NCI-H2171 (cell line): Measurements from ENCODE around the gene MRPL50.

Experiments
- DNase-seq: peaks from one replicate; lab custom pipeline; 2025; lab: John Stamatoyannopoulos, UW

MRPL50 gene

DNA sequence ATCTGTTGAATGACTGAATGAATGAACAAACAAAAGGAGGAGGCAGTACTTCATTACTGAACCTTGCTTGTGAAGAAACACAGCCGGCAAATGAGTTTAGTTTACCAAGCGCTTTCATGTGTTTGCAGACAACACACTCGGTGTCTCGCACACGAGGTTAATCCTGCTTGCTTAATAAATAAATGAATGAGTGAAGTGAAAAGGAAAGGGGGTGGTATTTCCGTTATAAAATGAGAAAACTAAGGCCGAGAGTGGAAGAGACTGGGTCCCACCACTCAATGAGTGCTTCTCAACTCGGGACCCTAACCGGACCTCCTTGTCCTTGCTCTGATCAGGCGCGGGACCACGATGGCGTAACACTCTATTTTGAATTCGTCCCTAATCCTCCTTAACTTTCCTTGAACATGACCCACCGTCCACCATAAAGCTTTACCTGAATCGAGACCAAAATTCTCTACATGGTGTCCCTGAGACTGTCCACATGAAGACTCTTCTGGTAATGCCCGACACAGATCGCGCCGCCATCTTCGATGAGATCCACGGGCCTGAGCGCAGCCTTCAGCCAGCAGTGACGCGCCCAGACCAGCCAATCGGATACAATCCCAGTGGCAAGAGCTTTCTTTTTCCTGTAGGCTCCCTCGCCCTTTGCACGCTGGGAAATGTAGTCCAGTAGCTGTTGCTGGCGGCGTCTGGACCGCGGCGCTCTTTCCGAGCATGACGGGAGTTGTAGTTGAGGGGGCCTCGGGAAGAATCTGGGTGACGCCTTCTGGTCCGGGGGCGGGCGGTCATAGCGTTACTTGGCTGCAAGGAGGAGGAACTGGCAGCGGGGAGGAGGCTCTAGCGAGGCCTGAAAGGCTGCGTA is at the start of gene MRPL50, which contains the start of gene ZNF189:
Gene MRPL50, minus strand, starts transcription at position 551 of the 862 bp plus-strand sequence. Its CDS starts 26 bp downstream, at position 525.
Gene ZNF189, plus strand, starts transcription at position 784 of the 862 bp plus-strand sequence. CDS start 306 bp downstream, outside the sequence.
- peak; percentile 95 for DNase-seq

DNA sequence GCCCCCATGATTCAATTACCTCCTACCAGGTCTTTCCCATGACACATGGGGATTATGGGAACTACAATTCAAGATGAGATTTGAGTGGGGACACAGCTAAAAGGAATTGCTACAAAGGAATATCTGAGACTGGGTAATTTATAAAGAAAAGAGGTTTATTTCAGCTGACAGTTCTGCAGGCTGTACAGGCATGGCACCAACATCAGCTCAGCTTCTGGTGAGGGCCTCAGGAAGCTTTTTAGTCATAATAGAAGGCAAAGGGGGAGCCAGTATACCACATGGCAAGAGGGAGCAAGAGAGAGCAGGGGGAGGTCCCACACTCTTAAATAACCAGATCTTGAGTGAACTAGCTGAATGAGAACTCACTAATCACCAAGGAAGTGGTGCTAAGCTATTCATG is 48.3 kb upstream of the MRPL50 start:
- no peak for DNase-seq

DNA sequence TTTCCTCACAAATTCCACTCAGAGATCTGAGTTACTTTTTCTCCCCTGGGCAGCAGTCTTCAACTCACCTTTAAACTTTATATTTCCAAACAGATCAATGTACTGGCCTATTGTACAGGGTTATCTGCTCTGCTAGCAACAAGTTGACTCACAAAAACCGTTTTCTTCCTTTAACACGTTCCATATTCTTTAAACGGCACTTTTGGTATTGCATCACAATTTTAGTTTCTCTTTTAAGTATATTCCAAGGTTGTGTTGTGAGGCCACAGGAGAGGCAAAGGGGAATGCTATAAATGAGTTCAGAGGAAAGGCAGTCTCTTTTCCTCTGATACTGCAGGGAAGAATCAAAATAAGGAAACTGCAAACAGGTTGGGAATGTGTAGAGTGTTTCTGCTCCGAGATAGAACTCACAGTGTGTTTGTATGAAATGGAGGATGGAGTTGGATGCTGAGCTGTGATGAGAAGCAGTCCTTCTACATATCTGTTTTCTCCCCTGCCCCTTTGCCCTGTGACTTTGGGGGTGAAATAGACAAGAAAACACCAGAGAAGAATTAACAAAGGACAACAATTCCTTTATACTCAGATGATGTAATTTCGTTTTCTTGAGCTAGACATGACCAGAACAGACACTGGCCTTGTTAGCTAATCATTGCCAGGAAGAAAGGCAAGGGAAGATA is 47.1 kb upstream of the MRPL50 start:
- DNase-seq, result no peak

DNA sequence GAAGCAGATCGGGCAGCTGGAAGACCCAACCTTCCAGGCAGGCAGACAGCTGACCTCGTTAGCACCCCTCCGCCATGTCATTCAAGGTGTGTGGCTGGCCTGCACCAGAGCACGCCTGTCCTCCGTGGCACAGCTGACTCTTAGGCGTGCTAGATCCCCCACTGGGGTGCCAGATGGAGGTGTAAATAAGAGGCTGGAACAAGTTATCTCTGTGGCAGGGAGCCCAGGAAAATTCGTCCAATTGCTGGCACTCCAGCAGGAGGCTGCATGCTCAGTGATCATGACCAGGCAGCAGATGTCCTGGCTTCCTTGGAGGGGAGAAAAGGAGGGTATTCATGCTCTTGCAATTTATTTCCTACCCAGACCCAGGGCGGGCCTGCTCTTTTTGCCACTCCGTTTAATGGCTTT is 45.0 kb upstream of the MRPL50 start:
- peak; percentile 97 for DNase-seq

DNA sequence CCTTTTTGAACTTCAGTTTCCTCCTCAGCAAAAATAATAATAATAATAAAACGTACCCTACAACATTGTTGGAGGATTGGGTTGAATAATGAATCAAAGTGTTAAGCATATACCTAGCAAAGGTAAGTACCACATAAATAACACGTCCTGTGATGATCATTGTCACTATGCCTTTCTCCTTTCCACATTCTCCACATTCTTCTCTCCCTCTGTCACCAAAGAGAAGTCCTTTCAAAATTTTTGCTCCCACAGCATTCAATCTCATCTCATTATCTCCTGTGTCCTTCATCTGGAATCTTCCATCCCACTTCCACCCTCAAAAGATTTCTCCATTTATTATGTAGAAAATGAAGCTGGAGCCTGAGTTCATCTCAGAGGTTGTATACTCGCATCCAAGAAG is 44.3 kb upstream of the MRPL50 start:
- DNase-seq, result no peak

DNA sequence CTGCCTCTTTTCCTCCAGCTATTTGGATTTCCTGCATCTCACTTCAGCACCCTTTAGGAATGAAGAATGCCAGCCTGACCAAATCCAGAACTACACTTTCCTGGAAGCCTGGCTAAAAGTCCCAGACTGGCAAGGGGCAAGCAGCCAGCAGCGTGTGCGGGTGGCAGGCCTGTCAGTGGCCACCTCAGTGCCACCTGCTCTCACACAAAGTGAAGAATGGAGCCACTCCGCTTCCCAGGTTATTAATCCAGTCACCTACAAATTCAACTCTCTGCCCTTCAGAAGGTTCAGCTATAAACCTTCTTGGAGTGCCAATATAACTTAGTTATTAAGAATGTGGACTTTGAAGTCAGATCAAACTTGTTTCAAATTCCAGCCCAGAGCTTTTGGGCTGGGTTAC is 43.9 kb upstream of the MRPL50 start:
- DNase-seq, result no peak

DNA sequence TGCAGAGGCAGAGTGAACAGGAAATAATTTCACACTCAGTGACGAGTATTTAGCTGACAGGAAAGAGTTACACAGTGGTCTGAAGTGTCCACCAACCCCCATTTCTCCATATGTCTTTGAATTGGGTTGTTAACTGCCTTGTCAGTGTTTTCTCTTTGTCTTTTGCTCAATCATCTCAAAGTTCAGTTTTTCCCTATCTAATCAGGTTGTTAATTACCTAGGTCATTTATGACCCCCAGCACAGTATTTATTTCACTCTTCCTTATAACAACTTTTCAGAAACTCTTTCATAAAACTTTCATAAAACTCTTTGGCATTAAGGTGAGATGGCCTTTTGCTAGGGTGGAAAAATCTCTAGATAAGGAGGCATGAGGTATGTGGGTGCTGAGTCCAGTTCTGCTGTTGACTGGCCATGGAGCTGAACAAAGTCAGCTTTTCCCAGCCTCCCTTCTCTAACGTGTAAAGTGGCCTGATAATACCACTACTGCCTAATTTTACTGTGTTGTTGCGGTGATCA is 42.4 kb upstream of the MRPL50 start:
- no peak for DNase-seq

DNA sequence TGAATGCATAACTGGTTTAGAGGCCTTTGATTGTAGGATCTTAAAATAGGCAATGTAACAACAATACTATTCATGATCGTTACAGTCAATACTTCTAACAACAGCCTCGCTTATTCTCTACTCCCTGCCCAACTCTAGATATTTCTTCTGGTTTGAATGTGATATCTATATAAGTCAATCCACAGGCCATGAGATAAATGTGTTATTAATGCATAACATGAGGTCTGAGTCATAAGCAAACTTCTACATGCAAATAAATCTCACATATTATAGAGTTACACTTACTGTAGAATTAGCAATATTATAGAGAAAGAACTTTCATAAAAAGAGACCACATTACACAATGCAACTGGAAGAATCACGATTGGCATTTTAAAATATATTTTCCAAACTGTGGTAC is 40.1 kb upstream of the MRPL50 start:
- no peak for DNase-seq

DNA sequence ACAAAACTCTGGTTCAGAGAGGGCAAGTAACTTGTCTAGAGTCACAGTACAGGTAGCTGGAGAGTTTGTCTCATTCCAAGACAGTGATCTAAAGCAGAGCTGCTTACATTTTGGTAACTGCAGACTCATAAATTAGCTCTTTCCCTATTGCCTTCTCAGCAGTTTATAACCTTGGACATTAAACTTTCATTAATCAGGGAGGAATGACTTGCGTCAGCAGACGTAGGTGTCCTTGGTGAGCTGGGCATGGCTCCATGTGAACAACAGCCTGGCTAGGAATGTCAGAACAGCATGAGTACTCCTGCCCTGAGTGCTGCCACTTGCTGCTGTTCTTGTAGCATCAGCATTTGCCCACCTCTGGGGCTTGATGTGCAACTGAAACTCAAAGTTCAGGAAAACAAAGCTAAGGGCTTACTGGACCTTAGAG is 39.4 kb upstream of the MRPL50 start:
- DNase-seq, result no peak

DNA sequence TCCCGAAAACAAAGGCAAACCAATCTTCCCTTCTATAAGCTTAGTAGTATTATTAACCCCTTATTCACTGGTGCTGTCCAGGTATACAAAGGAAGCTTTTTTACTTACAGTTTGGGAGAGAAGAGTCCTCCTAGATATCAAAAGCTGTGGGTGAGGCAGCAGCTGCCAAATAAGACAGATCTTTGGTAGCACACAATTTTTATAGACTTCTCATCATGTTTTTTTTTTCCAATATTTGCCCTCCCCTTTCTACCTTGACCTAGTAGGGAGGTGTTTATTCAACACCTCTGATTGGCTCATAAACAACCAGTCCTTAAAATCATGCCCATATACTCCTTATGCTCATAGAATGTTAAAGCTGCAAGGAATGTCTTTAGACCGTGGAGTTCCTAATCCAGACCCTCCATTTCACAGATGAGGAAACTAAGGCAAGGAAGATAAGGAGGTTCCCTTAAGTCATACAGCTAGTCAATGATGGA is 37.2 kb upstream of the MRPL50 start, which contains the start of gene ALDOB:
Gene ALDOB, minus strand, starts transcription at position 174 of the 479 bp plus-strand sequence. CDS start 4,887 bp downstream, outside the sequence.
- no peak for DNase-seq

DNA sequence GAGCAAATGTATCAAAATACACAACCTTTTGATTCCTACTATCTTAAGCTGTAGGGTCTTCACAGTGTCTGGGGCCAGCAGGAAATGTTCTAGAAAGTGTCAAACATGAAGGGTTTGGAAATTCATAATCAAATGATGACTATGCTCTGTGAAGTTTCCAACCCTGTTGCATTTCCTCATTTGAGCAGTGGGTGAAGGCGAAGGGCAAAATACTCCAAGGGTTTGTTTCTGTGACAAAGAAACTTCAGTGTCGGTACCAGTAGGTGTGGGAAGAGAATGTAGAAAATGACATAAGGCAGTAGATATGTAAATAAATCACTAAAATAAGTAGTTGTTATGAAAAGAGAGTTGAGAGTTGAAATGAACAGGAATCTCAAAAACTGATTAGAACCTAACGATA is 36.6 kb upstream of the MRPL50 start:
- no peak for DNase-seq

DNA sequence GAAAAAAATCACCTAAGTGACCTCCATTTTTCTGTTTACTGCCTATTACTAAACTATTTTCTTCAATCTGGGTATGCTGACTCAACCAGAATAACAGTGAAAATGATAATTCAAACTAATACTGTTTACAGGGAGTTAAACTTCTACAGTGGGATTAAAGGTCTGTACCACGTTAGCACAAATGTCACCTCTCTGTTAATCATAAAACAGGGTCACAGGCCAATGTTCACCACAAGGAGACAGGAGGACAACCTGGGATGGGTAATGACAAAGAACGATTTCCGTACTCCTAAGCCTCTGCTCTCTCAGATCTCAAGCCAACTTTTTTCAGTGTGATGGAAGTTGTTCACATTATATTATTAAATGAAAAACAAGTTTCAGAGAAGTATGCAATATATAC is 34.8 kb upstream of the MRPL50 start:
- no peak for DNase-seq

DNA sequence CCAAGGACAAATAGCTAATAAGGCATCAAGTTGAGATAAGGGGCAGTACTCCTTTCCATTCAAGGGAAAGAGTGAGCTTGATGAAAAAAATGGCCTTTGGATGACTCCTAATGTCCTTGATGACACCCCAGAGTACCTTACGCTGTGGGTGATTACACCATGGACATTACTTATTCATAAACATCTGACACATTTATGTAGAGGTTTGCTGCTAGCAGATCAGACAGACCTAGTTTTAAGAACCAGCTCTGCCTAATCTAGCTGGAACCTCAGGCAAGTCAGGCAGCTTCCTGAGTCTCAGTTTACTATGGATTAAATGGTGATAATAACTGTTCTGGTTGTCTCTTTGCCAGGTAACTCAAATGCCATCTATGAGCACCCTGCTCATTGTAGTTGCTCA is 34.3 kb upstream of the MRPL50 start:
- DNase-seq, result no peak

DNA sequence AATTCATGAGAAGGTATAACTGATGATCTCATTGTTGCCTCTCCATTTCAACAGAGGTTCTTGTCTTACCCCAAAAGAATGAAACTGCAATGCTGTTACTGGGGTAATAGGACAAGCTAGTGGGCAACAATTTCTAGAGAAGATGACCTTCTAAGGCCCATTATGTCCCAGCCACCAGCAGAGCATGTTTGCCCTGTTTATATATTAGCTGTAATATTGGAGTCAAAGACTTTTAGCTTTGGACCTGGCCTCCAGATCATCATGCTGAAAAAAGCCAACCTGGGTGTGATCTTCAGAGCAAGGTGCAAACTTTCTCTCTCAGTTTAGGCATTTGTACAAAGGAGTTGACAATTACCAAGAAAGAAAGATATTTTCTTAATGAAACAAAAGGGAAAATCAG is 33.8 kb upstream of the MRPL50 start:
- no peak for DNase-seq

DNA sequence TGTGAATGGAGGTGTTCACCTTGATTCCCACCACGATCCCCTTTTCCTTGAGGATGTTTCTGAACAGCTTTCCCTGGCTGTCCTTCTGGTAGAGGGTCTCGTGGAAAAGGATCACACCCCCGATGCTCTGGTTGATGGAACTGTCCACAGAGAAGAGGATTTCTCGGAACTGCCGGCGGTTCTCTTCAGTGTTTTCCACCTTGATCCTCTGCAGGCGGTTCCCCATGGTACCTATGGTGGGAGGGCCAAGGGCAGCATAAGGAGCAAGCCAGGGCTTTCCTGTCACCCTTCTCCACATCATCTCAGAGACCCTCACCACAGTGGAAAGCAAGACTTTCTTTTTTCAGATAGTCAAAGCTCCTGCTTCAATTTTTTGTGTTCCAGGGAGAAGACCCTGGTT is 31.3 kb upstream of the MRPL50 start:
- DNase-seq, result no peak

DNA sequence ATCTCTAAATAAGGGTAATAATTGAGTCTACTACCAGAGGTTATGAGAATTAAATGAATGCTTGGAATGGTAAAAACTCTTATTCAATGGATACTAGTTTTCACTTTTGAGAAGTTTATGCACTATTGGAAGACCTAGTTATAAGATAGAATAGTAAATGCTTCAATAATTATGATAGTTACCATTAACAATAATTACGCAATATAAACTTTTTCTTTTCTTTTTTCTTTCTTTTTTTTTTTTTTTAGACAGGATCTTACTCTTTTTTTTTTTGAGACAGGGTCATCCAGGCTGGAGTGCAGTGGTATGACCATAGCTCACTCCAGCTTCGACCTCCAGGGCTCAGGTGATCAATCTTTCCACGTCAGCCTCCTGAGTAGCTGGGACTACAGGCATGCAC is 30.5 kb upstream of the MRPL50 start:
- DNase-seq, result no peak

DNA sequence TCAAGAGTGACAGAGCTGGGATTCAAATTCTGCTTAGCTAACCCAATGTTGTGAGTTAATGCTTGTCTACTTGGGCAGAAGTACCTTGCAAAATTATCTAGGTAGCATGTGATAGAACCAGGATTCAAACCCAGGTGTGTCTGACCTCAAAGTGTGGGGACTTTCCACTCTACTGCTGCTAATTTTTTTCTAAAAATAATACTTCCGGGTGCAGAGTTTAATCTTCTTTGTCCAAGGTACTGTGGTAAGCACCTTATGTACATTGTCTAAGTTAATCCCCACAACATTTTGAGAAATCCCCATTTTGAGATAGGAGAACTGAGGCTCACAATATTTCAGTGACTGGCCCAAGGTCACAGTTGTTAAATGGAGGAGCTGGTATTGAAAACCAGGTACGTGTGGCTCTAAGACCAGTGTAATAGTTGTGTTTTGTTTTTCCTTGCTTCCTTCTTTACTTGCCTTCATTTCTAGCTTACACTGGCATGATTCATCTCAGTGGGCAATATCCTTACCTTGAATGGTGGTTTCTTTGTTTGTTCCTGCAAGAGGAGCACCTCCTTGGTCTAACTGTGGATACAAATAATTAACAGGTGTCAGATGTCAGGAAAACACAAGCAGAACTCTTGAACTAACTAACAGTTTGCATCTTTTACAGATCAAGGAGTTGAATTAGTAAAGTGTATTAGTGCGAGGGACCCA is 29.7 kb upstream of the MRPL50 start:
- DNase-seq, result no peak

DNA sequence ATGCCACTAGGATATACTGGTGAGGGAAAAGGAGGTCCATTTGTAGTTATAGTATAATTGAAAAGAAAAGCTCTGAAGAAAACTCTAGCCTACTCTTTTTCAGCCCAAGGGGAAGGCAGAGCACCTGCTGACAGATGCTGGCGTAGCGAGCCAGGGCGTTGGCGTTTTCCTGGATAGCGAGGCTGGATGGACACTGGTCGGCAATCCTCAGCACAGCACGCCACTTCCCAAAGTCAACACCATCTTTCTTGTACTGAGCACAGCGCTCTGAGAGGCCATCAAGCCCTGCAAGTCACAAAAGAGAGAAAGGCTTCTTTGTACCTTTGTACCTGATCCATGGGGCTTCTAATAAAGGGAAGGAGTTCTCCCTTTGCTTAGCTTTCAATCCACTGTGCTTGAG is 28.9 kb upstream of the MRPL50 start:
- no peak for DNase-seq

DNA sequence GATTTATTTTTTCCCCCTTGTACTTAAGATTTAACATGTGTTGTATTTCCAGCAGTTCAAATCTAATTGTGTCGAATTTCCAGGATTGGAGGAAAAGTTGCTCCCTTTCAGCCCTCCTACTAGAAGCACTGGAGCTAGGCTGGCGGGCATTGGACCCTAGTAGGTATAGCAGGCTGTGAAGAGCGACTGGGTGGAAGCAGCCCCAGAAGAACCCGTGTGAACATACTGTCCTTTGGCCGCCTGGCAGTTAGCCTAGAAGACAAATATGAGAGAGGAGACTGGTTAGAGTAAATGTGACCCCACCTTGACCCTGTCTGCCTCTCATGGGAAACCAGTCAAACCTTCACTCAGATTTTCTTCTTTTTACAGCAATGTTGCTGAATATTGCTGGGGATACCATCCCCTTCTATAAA is 23.2 kb upstream of the MRPL50 start:
- no peak for DNase-seq

DNA sequence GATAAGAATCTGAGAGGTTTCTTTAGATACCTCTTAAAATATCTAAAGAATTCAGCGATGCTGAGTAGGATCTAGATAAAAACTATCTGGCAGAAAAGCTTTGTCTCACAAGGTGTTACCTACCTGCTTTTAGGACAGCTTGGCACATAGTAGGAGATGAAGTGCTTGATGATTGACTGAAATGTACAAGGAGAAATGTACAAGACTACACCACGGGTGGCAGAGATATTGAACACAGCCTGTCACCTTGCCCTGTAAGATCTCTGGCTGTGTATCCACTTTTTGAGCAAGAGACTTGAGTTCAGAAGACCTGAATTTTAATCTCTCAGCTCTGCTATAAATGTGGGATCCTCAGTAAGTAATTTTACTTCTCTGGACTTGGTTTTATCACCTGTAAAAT is 21.4 kb upstream of the MRPL50 start:
- no peak for DNase-seq

DNA sequence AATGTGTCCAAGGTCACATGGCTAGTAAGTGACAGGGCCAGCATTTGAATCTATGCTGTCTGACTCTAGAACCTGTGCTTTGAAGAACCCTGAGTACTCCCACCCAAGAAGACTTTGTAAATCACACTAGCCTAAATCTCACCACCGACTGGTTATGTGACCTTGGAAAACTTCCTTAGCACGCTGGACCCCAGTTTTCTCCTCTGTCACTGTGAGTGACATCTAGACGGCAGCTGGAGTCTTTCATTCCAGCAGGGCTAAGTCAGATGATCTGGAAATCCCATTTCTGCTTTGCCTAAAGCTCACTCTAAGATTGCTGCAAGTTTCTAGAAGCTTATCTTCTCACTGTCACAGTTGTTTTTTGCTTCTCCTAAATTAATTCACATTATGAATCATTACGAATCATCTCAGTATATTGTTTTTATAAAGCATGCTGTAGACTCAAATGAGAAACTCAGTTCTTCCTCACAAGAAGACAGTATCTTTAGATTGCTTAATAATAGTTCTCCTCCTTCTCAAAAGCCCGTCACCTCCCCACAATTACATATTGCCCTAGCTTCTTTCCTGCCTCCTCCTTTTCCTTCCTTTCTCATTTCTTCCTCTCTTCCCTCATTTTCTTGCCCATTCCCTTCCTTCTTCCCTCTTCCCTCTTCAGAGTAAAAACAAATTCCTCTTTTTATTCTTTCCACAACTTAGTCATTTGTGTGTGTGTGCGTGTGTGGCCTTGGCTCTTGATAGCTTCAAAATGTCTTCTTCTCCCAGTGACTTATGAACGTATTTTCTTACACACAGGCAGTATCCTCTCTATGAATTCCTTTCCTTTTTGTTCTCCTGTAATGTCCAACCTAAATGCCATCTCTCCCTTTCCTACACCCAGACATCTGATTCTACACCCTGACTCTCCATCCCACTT is 20.4 kb upstream of the MRPL50 start:
- DNase-seq, result no peak
